GM19468 (cell line): ENCODE results near the gene SCIMP.
A peak's percentile ranks its signal among the peaks of the same experiment; 100 is the strongest.

Experiments used
- ATAC-seq: cut with Tn5 transposase; IDR thresholded peaks from one replicate; pipeline ENCODE4 v1.9.1; 2021; ENCODE audit warnings: mild to moderate bottlenecking, moderate library complexity, moderate number of reproducible peaks; ENCODE audit not compliant: unreplicated experiment; ENCODE audit errors: extremely low read depth

The SCIMP gene

DNA sequence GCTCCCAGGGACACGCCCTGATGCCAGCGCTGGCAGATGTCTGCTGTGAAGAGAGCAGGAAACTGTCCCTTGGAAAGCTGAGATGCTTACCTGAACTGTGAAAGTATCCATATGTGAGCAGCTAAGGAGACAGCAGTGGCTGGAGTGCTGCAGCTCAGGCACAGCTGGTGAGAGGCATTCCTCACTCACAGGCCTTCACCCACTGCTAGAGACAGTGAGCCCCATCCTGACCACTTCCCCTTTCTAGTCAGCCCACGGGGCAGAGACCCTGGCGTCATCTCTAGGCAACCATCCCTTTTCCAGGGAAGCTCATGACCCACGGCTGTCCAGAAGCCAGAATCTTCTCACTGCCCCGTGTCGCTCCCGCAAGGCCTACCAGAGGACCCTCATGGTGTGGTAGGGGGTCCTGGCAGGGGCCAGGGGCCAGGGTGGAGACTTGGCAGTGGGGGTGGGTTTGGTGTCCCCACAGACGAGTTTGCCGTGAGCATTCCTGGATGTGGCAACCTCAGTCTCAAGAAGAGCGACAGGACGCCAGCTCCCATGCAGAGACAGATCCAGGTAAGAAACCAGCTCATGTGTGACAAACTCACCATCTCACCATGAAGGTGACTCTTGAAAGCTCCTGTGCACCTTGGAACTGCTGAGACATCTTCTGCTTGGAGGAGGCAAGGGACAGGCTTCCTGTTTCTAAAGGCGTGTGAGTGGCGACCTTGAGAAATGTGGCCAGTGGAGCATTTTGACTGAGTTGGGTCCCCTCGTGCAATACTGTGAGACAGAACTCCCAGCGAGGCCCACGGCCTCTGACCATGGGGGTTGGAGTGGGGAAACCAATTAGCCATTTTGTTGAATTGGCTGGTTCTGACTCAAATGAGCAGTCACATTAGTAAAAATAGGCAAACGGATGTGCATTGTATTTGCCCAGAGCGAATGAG, at the start of gene SCIMP:
Gene SCIMP (minus strand): TSS at position 216 of the 932 bp plus-strand sequence. CDS start 105 bp downstream, at position 111.
- no peak for ATAC-seq

DNA sequence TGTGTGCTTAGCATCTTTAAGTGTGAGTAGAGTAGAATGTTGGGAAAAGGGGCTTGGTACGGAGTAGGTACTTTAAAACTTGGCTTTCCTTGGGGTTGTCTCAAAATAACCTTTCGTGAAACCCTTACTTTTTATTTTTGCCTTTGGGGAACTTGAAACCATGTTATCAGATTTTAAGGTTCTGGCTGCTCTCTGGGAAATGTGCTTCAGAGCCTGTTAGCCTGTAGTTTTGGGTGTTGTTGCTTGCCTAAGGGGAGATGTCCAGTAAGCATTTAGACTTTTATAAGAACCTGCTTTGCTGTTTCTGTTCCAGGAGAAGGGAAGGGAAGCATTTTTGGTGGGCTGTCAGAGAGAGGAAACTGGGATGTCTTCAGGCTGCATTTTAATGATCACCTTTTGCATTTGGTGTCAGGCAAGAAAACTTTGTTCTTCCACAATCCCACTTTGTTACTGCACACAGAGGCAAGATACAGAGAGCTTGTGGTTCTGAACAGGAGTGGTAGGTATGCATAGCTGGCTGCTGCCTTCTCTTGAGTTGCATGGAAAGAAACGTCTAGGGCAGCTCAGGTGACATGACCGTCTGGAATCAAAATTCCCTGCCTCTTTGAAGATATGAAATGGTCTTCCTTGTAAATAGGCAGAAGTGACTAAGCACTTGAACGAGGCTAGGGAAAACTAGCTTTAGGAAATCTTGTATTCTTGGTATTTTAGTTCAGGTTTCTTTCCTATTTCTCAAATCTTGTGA, 49.1 kb upstream of the SCIMP start:
- ATAC-seq = no peak

DNA sequence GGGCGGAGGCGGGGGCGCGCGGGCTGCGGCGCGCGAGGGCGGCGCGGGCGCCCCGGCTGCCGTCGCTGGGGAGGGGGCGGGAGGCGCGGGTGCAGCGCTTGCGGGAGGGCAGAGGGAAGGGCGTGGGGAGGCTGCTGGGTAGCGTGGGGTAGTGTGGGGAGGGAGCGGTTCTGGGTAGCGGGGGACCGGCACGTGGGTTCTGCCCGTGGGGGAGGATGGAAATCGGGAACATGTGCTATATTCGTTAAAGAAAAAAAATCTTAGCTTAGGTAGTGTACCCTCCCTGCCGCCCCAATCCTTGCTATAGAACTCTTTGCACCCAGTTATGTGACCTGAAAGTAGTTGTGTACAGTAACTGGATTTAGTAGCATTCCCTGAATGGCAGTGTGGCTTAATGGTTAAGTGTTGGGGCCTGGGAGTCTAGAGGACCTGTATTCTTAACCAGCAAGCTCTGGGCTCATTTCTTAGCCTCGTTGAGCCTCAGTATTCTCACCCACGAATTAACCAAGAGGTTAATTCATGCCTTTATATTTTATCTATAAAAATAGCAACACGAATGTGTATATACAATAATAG, 48.1 kb upstream of the SCIMP start:
- no peak for ATAC-seq

DNA sequence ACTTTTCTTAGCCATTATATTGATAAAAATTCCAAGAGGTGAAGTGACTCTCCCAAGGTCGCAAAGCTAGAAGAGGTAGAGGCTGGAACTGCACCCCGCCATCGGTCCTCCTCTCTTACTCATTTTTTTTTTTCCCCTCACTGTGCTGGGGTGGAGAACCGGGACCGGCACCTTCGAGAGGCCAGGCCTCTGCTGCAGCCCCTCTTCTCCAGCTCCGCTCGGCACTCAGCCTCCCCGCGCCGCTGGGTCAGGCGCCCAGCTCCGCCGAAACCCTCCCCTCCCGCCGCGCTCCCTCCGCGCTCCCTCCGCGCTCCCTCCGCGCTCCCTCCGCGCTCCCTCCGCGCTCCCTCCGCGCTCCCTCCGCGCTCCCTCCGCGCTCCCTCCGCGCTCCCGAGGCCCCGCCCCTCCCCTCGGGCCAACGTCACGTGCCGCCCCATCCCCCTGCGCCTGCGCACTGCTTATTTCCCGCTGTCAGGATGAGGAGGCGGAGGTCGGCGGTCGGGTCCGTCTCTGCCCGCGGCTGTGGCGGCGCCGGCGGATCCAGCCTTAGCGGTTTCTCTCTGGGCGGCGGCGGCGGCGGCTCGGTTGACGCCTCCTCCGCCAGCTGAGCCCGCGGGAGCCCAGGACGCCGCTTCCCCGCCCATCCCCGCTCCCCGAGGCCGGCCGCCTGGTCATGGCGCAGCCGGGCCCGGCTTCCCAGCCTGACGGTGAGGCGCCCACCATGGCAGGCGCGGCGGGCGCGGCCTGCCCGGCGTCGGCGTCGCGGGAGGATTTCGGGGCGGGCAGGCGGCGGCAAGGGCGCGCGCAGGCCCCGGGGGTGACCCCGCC, 47.4 kb upstream of the SCIMP start, which contains the start of gene RABEP1:
Gene RABEP1 (plus strand): TSS at position 471 of the 828 bp plus-strand sequence. CDS start 203 bp downstream, at position 674.
- ATAC-seq = peak; percentile 36

DNA sequence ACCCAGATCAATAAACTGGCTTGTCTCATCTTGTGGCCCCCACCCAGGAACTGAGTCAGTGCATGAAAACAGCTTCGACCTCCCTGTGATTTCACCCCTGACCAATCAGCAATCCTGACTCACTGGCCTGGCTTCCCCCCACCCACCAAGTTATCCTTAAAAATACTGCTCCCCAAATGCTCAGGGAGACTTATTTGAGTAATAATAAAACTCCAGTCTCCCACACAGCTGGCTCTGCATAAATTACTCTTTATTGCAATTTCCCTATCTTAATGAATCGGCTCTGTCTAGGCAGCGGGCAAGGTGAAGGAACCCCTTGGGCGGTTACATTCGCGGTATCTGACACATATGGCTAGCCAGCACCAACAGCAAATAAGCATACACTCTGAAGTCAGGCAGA, 37.7 kb upstream of the SCIMP start:
- ATAC-seq = no peak

DNA sequence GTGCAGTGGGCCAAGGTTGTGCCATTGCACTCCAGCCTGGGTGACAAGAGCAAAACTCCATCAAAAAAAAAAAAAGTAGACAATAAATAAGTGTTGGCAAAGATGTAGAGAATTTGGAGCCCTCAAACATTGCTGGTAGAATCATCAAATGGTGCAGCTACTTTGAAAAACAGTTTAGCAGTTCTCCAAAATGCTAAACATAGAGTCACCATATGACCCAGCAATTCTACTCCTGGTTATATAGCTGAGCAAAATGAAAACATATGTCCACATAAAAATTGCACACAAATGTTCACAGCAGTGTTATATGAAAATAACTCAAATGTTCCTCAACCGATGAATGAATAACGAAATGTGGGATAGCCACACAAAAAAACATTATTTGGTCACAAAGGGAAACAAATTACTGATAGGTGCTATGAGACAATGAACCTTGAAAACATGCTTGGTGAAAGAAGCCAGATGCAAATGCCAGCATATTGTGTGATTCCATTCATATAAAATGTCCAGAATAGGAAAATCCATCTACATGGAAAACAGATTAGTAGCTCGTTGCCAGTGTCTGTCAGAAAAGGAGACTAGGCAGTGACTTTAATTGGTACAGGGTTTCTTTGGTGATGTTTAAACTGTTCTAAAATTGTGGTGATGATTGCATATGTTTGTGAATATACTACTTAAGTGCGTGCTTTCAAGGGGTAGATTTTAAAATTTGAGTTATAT, 34.7 kb upstream of the SCIMP start:
- no peak for ATAC-seq

DNA sequence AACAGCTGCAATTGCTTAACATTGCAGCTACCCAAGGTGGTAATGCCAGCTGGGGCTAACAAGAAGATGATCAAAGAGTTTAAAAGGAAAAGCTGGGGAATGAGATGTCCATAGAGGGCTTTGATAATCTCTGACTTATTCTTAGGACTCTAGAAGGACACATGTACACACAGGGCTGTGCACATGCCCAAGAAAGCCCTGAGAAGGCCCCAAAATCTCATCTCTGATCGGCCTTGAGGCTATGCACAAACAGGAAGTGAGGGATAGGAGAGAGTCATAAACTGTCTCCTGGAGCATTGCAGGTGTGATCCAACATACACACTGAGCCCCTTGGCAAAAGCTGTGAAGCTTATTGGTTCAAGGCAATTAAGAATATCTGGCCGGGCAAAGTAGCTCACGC, 30.2 kb upstream of the SCIMP start:
- ATAC-seq = no peak

DNA sequence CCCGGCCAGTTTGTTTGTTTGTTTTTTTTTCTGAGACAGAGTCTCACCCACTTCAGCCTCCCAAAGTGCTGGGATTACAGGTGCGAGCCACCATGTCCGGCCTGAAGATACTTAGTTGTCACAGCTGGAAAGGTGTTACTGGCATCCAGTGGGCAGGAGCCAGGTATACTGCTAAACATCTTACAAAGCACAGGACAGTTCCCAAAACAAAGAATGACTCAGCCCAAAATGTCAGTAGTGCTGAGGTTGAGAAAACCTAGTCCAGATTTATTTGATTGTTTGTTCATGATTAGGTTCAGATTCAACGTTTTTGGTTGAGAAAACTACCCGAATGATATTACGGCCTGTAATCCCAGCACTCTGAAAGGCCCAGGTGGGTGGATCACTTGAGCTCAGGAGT, 28.8 kb upstream of the SCIMP start:
- ATAC-seq = no peak

DNA sequence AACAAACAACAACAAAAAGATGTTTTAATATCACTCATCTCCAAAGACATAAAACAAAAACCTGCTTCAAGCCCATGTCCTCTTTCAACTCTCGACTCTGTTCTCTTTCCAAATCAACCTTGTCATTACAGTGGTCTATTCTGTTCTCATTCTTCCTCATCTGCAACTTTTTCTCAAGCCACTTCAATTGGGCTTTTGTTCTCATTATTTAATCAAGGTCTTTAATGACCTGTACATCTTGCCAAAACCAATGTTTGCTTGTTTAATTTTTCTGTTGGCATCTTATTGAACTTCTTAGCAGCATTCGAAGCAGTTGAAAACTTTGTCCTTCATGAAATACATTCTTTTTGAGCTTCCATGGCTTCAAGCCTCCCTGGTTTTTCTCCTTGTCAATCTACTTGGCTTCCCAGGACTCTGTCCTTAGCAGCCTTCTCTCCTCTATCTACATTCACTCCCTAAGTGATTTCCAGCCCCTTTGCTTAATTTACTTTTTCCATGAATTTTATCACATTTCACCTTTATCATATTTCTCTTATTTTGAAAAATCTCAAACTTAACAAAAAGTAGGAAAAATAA, 27.8 kb upstream of the SCIMP start:
- no peak for ATAC-seq

DNA sequence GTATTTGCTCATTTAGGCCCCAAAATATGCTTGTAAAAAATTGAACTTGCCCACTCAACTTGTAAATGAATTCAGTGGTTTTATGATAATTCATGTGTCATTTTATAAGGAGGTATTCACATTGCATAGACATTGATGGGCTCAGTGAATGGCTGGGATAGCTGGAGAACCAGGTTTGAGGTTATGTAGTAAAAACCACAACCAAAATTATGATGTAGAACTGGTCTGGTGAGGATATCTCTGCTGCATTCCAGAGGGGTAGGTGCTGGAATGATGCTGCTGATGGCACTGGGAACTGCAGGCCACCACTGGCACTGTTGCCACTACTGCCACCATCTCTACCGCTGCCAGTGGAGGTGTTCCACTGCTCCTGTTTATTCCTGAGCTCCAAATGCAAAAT, 25.9 kb upstream of the SCIMP start:
- ATAC-seq = no peak

DNA sequence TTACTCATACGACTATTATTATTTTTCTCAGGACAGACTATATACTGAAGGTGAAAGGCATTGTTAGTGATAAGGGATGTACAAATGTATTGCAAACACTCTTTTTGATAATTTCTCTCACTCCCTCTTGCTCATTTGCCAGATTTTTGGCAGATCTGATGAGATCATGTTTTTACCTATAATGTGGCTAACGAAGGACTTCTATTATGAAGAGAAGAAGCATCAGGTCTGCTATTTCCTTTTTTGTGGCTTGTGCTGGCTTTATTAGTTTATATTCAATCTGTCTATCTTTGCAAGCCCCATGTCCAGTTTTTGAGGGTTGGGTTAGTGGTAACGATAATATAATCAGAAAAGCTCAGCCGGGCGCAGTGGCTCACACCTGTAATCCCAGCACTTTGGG, 22.5 kb upstream of the SCIMP start:
- no peak for ATAC-seq

DNA sequence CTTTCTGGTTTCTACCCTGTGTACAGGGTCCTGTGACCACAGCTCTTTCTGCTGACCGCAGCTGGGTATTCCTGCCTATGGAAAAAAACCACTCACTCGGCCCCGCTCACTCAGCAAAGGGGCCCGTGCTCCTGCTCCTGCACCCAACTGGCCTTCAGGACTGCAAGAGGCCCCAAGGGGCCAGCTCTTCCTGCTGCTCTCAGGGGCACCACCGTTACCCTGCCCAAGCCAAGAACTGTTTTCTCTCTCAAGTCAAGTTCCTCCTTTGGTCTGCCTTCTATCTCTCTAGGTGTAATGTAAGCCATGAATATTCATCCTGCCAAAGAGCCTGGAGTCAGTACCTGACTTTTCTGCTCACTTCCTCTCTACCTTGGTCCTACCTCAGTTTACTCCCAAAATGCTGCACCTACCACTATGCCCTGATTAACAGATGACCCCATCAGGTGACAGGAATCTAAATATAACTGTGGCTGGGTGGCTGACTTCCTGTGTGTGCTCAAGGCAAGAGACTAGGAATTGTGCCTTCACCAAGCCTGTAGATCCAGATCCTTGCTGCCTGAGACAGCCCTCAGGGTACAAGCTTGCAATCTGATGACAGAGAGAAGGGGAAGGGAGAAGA, 20.4 kb upstream of the SCIMP start:
- no peak for ATAC-seq

DNA sequence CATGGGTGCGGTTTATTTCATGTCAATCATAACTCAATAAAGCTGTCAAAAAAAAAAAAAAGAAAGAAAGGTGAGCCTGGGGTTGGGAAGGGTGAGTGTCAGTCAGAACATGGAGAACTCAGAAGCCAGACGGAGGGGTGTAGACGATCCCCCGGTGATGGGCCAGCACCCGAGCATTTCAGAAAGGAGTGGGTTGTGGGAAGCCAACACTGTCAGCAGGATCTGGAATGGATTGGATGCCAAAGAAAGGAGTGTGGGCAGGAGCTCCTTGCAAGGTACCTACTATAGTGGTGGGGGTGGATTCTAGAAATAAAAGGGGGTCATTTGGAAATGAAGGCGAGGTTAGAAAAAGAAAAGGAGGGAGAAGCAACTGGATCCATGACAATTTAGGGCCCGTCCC, 19.8 kb upstream of the SCIMP start:
- ATAC-seq = no peak

DNA sequence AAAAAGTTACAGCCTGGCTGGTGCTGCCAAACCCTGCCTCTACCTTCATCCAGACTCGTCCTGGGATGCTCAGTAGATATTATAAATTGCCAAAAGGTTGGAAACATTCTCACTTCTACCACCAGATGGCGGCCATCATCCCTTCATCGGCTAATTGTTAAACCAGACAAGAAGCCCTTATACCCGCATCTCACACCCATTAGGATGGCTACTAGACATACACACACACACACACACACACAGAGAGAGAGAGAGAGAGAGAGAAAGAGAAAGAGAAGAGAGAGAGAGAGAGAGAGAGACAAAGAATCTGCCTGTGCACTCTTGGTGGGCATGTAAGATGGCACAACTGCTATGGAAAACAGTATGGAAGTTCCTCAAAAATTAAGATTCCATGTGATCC, 15.0 kb upstream of the SCIMP start:
- ATAC-seq = no peak

DNA sequence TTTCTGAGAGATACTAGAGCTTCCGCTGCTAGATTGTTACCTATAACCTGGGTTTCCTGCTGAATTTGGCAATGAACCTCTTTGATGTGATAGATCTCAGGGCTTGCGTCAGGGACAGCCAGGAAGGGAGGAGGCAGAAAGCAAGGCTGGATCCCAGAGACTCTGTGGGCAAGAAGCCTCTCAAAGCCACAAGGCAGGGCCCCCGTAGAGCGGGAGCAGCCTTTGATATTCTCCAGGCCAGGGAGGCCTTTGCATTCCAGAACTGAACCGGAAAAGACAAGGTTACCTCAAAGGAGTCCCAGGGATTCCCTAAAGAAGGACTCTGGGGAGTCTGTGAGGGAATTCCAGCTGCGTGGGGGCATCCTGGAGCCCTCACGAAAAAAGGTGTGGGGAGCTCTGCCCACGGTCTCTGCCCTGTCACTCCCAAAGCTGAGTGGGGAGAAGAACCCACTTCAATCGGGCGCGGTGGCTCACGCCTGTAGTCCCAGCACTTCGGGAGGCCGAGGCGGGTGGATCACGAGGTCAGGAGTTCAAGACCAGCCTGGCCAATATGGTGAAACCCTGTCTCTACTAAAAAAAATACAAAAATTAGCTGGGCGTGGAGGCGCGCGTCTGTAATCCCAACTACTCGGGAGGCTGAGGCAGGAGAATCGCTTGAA, 14.3 kb upstream of the SCIMP start:
- ATAC-seq = no peak

DNA sequence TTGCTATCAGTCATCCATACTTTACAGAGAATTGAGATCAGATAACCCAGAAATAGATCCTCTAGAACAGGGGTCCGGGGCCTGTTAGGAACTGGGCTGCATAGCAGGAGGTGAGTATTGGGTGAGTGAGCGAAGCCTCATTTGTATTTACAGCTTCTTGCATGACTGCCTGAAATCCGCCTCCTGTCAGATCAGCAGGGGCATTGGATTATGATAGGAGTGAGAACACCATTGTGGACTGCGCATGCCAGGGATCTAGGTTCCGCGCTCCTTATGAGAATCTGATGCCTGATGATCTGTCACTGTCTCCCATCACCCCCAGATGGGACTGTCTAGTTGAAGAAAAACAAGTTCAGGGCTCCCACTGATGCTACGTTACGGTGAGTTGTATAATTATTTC, 13.0 kb upstream of the SCIMP start:
- no peak for ATAC-seq

DNA sequence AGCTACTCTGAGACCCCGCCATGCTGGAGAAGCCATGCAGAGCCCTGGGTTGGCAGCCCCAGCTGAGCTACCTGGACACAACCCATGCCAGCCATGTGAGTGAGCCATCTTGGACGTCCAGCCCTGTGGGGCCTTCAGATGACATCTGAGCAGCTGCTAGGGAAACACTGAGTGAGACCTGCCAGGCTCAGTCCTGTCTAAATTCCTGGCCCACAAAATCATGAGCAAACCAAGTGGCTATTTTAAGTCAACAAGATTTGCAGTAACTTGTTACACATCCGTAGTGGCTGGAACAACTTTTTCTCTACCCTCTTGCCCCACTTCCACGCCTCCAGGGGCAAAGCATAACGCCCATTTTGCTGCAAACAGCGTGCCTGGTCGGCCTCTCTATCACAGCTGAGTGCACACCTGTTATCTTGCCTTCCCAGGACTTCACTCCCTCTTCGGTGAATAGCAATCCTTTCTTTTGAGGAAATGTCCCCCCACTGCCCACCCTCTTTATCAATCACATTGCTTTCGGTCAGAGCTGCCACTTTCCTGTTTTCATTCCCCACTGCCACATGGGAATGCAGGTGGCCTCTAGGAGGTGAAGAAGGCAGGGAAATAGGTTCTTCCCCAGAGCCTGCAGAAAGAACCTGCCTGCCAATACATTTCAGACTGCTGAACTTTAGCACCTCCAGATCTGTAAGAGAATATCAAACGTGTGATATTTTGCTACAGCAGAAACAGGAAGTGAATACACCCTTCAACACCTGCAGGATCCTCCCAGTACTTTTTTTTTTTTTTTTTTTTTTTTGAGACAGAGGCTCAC, 7.4 kb upstream of the SCIMP start:
- ATAC-seq = no peak
